ENCODE results near the gene ZFP30. TPM values are rescaled to one million over a fixed set of nuclear protein-coding genes. Genes with fewer than 3 reads are reported as not detected.

Gene ZFP30
- total and polyA plus RNA-seq, 2 of the 4 experiments (the other 2 are of a cell fraction): 1.7 to 10.2 TPM

Small RNA genes within 50 kb of the gene (microRNA-seq; reads per million reads assigned to microRNA genes)
- not detected for gene SELENOKP1 (ENCODE audit: insufficient read depth, insufficient read length)

Small RNA genes within 50 kb of the gene (small RNA-seq; reads per million reads assigned to genes)
- gene SELENOKP1: 0 reads per million in 5 experiments

Other genes with a start within 250 kb of the ZFP30 start
- 5.9 and 6.7 TPM in 2 replicates for gene ZNF569, start 188.0 kb downstream of the ZFP30 start, total RNA-seq (2012; rRNA removed)
- 1.3 and 1.8 TPM in 2 replicates for gene ZNF569, start 188.0 kb downstream of the ZFP30 start, polyA plus RNA-seq (2012; rRNA removed)
- 8.1 and 9.3 TPM in 2 replicates for gene ZNF570, start 186.1 kb downstream of the ZFP30 start, total RNA-seq (2012; rRNA removed)
- 1.2 and 1.5 TPM in 2 replicates for gene ZNF570, start 186.1 kb downstream of the ZFP30 start, polyA plus RNA-seq (2012; rRNA removed)
- gene ZNF793, start 148.5 kb downstream of the ZFP30 start, total RNA-seq (2012; rRNA removed): 0.56 and 0.72 TPM in 2 replicates
- gene ZNF793, start 148.5 kb downstream of the ZFP30 start, polyA plus RNA-seq (2012; rRNA removed): 0.39 and 0.50 TPM in 2 replicates
- gene ZNF571, start 60.7 kb downstream of the ZFP30 start, total RNA-seq (2012; rRNA removed): 2.2 and 2.5 TPM in 2 replicates
- gene ZNF571, start 60.7 kb downstream of the ZFP30 start, polyA plus RNA-seq (2012; rRNA removed): 0.60 and 0.82 TPM in 2 replicates
- 0.28 and 0.54 TPM in 2 replicates for gene ZNF540, start 60.6 kb downstream of the ZFP30 start, total RNA-seq (2012; rRNA removed)
- 0.03 and 0.34 TPM in 2 replicates for gene ZNF540, start 60.6 kb downstream of the ZFP30 start, polyA plus RNA-seq (2012; rRNA removed)
- gene ZNF607, start 64.3 kb upstream of the ZFP30 start, total RNA-seq (2012; rRNA removed): 2.7 and 3.6 TPM in 2 replicates
- 0.76 and 1.2 TPM in 2 replicates for gene ZNF607, start 64.3 kb upstream of the ZFP30 start, polyA plus RNA-seq (2012; rRNA removed)
- 3.2 and 4.2 TPM in 2 replicates for gene ZNF573, start 124.1 kb upstream of the ZFP30 start, total RNA-seq (2012; rRNA removed)
- 0.80 and 0.96 TPM in 2 replicates for gene ZNF573, start 124.1 kb upstream of the ZFP30 start, polyA plus RNA-seq (2012; rRNA removed)